ENCODE results near the gene C14orf93.

The C14orf93 gene

GRCh38 chr14:23056145-23056955 lies 46.4 kb upstream of the C14orf93 start:
- Histone ChIP-seq H3K79me2 (ENCODE audit: insufficient read depth, low read length) (no peaks in the 10 kb centered on the region), H3K9ac (ENCODE audit: low read length) (peak overlapping the region; percentile 29; the same call in 1 of the 2 replicates), H3K9me3 (ENCODE audit: low read length) (no peaks in the 10 kb centered on the region), H3K27ac (ENCODE audit: low read depth, low read length, poor library complexity, severe bottlenecking) (no peak overlapping the region), H3K36me3 (ENCODE audit: insufficient read depth, low read length) (peaks cover 29% of the 10 kb centered on the region), H3K4me2 (ENCODE audit: low read length) (peak overlapping the region; percentile 81; the same call in 1 of the 2 replicates), H4K20me1 (ENCODE audit: insufficient read depth, low read length) (no peaks in the 10 kb centered on the region), H2AFZ (ENCODE audit: low read length) (no peak overlapping the region), H3K4me1 (ENCODE audit: insufficient read depth, low read length, severe bottlenecking) (peaks cover 18% of the 10 kb centered on the region), H3K9me2 (ENCODE audit: low read depth, low read length) (no peaks in the 10 kb centered on the region), H3K27me3 (ENCODE audit: insufficient read depth, low read length) (no peaks in the 10 kb centered on the region), H3K4me3 (ENCODE audit: low read depth, low read length, poor library complexity, severe bottlenecking) (peak overlapping the region; percentile 63), H3F3A (ENCODE audit: insufficient read depth, low read length) (no peaks in the 10 kb centered on the region)
- TF ChIP-seq EZH2 (IDR thresholded peaks at IDR 0.05; ENCODE audit: borderline replicate concordance, low read length) = no peak
- TF ChIP-seq CTCF (IDR thresholded peaks at IDR 0.05; ENCODE audit: low read length) = peak; percentile 83

- no peak for TF ChIP-seq EZH2 (IDR thresholded peaks at IDR 0.05; ENCODE audit: borderline replicate concordance, low read length)
- TF ChIP-seq CTCF (IDR thresholded peaks at IDR 0.05; ENCODE audit: low read length) = no peak
- H3K9ac ChIP-seq (ENCODE audit: low read length) = no peak overlapping the region
- H3K79me2 ChIP-seq (ENCODE audit: insufficient read depth, low read length) = no peaks in the 10 kb centered on the region
- no peak overlapping the region for H3K4me3 ChIP-seq (ENCODE audit: low read depth, low read length, poor library complexity, severe bottlenecking)
- no peaks in the 10 kb centered on the region for H3K9me2 ChIP-seq (ENCODE audit: low read depth, low read length)
- no peaks in the 10 kb centered on the region for H3K9me3 ChIP-seq (ENCODE audit: low read length)
- no peak overlapping the region for H3K27ac ChIP-seq (ENCODE audit: low read depth, low read length, poor library complexity, severe bottlenecking)
- no peak overlapping the region; the same call in 1 of the 2 replicates for H3K4me2 ChIP-seq (ENCODE audit: low read length)
- H3K27me3 ChIP-seq (ENCODE audit: insufficient read depth, low read length) = no peaks in the 10 kb centered on the region
- H3F3A ChIP-seq (ENCODE audit: insufficient read depth, low read length) = no peaks in the 10 kb centered on the region
- H4K20me1 ChIP-seq (ENCODE audit: insufficient read depth, low read length) = no peaks in the 10 kb centered on the region
- H3K4me1 ChIP-seq (ENCODE audit: insufficient read depth, low read length, severe bottlenecking) = peaks cover 18% of the 10 kb centered on the region
- peaks cover 22% of the 10 kb centered on the region for H3K36me3 ChIP-seq (ENCODE audit: insufficient read depth, low read length)
- no peak overlapping the region for H2AFZ ChIP-seq (ENCODE audit: low read length)
Observed at GRCh38 chr14:23055621-23056144, 45.7 kb upstream of the C14orf93 start.

DNA sequence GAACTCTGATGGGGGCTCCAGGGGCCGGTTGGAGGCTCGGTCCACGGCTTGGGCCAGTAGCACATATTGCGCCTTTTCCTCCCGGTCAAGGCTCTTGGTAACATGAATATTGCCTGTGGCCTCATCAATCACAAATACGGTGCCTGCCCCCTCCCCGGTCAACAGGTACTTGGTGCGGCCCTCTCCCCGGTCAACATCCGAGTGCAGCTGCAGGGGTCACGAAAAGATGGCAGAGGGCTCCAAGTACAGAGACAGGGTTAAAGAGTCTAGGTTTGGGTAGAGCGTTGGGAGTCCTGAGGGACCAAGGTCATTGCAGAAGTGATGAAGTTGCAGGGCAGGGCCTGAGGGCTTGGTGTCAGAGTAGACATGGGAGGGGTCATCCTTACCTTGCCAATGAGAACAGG lies 45.2 kb upstream of the C14orf93 start:
- no peaks in the 10 kb centered on the region for H3K9me2 ChIP-seq (ENCODE audit: low read depth, low read length)
- H3F3A ChIP-seq (ENCODE audit: insufficient read depth, low read length) = no peaks in the 10 kb centered on the region
- H3K79me2 ChIP-seq (ENCODE audit: insufficient read depth, low read length) = no peaks in the 10 kb centered on the region
- no peak overlapping the region for H3K4me2 ChIP-seq (ENCODE audit: low read length)
- H4K20me1 ChIP-seq (ENCODE audit: insufficient read depth, low read length) = no peaks in the 10 kb centered on the region
- TF ChIP-seq CTCF (IDR thresholded peaks at IDR 0.05; ENCODE audit: low read length) (no peak), EZH2 (IDR thresholded peaks at IDR 0.05; ENCODE audit: borderline replicate concordance, low read length) (no peak)
- no peaks in the 10 kb centered on the region for H3K27me3 ChIP-seq (ENCODE audit: insufficient read depth, low read length)
- peaks cover 18% of the 10 kb centered on the region for H3K4me1 ChIP-seq (ENCODE audit: insufficient read depth, low read length, severe bottlenecking)
- H3K27ac ChIP-seq (ENCODE audit: low read depth, low read length, poor library complexity, severe bottlenecking) = no peak overlapping the region
- H3K4me3 ChIP-seq (ENCODE audit: low read depth, low read length, poor library complexity, severe bottlenecking) = no peak overlapping the region
- no peak overlapping the region for H3K9ac ChIP-seq (ENCODE audit: low read length)
- no peak overlapping the region for H2AFZ ChIP-seq (ENCODE audit: low read length)
- no peaks in the 10 kb centered on the region for H3K9me3 ChIP-seq (ENCODE audit: low read length)
- H3K36me3 ChIP-seq (ENCODE audit: insufficient read depth, low read length) = peaks cover 17% of the 10 kb centered on the region
